PFSK-1 (cell line): Measurements from ENCODE around the gene PHACTR2.

Experiments
- FOXP2 ChIP-seq: optimal IDR thresholded peaks from 2 replicates; pipeline ENCODE3; 2011; ENCODE audit warnings: borderline replicate concordance, control low read depth, inconsistent platforms; ENCODE audit not compliant: insufficient read depth; ENCODE audit errors: extremely low read length, extremely low read depth
- POLR2AphosphoS5 ChIP-seq: IDR thresholded peaks from 2 replicates; pipeline ENCODE4 v1.6.1; 2012; ENCODE audit warnings: low read depth, mild to moderate bottlenecking, control low read depth, low read length, moderate library complexity
- REST ChIP-seq, 2 experiments: IDR thresholded peaks; 2 replicates each; pipeline versions ENCODE4 v1.6.1 to v1.8.0; 2011 to 2012; ENCODE audit warnings: low read depth in 2 of 2, low read length in 2 of 2, control low read depth in 1 of 2, inconsistent platforms in 1 of 2, mild to moderate bottlenecking in 1 of 2, moderate library complexity in 1 of 2; ENCODE audit not compliant: insufficient read depth in 1 of 2
- SIN3A ChIP-seq: IDR thresholded peaks from 2 replicates; pipeline ENCODE4 v1.6.1; 2012; ENCODE audit warnings: mild to moderate bottlenecking, low read length, moderate library complexity, borderline replicate concordance; ENCODE audit not compliant: insufficient read depth
- TAF1 ChIP-seq: IDR thresholded peaks from 2 replicates; pipeline ENCODE4 v1.6.1; 2012; ENCODE audit warnings: low read length, control low read depth, borderline replicate concordance; ENCODE audit not compliant: insufficient read depth

Gene PHACTR2

GRCh38 chr6:143727035-143727434 lies 49.3 kb downstream of the PHACTR2 start:
- no peak for TF ChIP-seq TAF1
- TF ChIP-seq SIN3A = no peak
- TF ChIP-seq REST (IDR thresholded peaks at IDR 0.05; ENCODE audit: insufficient read depth in 1 of 2, low read depth in 2 of 2, low read length in 2 of 2) = no peak
- TF ChIP-seq POLR2AphosphoS5 = no peak
- TF ChIP-seq FOXP2 = no peak

GRCh38 chr6:143731789-143732188 lies 54.0 kb downstream of the PHACTR2 start:
- no peak for TF ChIP-seq TAF1
- no peak for TF ChIP-seq REST (IDR thresholded peaks at IDR 0.05; ENCODE audit: insufficient read depth in 1 of 2, low read depth in 2 of 2, low read length in 2 of 2)
- no peak for TF ChIP-seq POLR2AphosphoS5
- no peak for TF ChIP-seq FOXP2
- no peak for TF ChIP-seq SIN3A

- no peak for TF ChIP-seq TAF1
- TF ChIP-seq SIN3A = no peak
- TF ChIP-seq REST (IDR thresholded peaks at IDR 0.05; ENCODE audit: insufficient read depth in 1 of 2, low read depth in 2 of 2, low read length in 2 of 2) = no peak
- no peak for TF ChIP-seq POLR2AphosphoS5
- TF ChIP-seq FOXP2 = no peak
These were observed 54.8 kb downstream of the PHACTR2 start for GRCh38 chr6:143732536-143732935.

DNA sequence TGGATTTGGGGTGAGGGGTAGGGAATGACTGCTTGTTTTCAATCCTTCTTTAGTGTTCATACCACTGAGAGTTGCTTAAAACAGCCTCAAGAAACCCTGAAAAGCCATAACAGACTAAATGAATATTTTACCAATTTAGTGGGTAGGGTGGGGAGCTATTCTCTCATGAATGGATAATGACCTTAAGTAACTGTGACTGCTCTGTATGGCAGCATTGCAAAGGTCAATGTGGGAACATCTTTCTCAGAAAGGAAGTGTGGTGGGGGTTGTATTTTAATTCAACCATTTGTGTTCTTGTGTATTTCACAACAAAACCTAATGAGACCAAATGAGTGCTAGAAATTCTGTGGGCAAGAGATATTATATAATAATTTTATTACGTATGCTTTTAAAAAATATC lies 55.7 kb downstream of the PHACTR2 start:
- TF ChIP-seq FOXP2 (no peak), TAF1 (no peak), REST (IDR thresholded peaks at IDR 0.05; ENCODE audit: insufficient read depth in 1 of 2, low read depth in 2 of 2, low read length in 2 of 2) (no peak), SIN3A (no peak), POLR2AphosphoS5 (no peak)

- TF ChIP-seq POLR2AphosphoS5 (no peak), TAF1 (no peak), REST (IDR thresholded peaks at IDR 0.05; ENCODE audit: insufficient read depth in 1 of 2, low read depth in 2 of 2, low read length in 2 of 2) (no peak), SIN3A (no peak), FOXP2 (no peak)
These were observed 56.9 kb downstream of the PHACTR2 start for GRCh38 chr6:143734641-143735063.
